ENCODE measurements around the gene SAFB.

DNA sequence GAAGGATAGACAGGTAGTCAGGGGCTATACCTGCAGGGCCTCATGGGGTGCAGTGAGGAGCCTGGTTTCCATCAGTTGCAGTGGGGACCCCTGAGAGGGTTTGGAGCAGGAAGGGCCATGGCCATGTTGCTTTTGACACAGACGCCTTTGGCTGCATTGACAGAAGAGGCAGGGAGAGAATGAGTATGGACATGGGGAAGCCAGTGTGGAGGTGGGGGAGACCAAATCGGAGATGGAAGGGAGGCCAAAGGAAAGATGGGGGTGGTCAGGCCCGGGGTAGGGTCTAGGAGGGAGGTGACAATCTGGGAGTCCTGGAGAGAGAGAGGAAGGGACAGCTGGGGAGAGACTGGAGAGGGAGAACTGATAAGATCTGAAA, 59.2 kb downstream of the SAFB start:
- no peak for TF ChIP-seq HDAC2 (IDR thresholded peaks at IDR 0.05)
- TF ChIP-seq ESRRA (IDR thresholded peaks at IDR 0.05; ENCODE audit: borderline replicate concordance, low read length) = no peak
- TF ChIP-seq RAD21 (conservative IDR thresholded peaks at IDR 0.05 in 1 of 2, IDR thresholded peaks at IDR 0.05 in 1 of 2) = no peak
- TF ChIP-seq POLR2A (IDR thresholded peaks at IDR 0.05; ENCODE audit: low read length) = no peak
- TF ChIP-seq, protein P1, sequence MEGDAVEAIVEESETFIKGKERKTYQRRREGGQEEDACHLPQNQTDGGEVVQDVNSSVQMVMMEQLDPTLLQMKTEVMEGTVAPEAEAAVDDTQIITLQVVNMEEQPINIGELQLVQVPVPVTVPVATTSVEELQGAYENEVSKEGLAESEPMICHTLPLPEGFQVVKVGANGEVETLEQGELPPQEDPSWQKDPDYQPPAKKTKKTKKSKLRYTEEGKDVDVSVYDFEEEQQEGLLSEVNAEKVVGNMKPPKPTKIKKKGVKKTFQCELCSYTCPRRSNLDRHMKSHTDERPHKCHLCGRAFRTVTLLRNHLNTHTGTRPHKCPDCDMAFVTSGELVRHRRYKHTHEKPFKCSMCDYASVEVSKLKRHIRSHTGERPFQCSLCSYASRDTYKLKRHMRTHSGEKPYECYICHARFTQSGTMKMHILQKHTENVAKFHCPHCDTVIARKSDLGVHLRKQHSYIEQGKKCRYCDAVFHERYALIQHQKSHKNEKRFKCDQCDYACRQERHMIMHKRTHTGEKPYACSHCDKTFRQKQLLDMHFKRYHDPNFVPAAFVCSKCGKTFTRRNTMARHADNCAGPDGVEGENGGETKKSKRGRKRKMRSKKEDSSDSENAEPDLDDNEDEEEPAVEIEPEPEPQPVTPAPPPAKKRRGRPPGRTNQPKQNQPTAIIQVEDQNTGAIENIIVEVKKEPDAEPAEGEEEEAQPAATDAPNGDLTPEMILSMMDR (IDR thresholded peaks at IDR 0.05) = no peak
- no peak for TF ChIP-seq BHLHE40 (IDR thresholded peaks at IDR 0.05; ENCODE audit: low read depth, low read length)
- TF ChIP-seq, protein P2, sequence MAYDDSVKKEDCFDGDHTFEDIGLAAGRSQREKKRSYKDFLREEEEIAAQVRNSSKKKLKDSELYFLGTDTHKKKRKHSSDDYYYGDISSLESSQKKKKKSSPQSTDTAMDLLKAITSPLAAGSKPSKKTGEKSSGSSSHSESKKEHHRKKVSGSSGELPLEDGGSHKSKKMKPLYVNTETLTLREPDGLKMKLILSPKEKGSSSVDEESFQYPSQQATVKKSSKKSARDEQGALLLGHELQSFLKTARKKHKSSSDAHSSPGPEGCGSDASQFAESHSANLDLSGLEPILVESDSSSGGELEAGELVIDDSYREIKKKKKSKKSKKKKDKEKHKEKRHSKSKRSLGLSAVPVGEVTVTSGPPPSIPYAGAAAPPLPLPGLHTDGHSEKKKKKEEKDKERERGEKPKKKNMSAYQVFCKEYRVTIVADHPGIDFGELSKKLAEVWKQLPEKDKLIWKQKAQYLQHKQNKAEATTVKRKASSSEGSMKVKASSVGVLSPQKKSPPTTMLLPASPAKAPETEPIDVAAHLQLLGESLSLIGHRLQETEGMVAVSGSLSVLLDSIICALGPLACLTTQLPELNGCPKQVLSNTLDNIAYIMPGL (CRISPR knock-in tag; IDR thresholded peaks at IDR 0.05; ENCODE audit: borderline replicate concordance) = no peak
- no peak for TF ChIP-seq SMC3 (IDR thresholded peaks at IDR 0.05)
- TF ChIP-seq, protein P3, sequence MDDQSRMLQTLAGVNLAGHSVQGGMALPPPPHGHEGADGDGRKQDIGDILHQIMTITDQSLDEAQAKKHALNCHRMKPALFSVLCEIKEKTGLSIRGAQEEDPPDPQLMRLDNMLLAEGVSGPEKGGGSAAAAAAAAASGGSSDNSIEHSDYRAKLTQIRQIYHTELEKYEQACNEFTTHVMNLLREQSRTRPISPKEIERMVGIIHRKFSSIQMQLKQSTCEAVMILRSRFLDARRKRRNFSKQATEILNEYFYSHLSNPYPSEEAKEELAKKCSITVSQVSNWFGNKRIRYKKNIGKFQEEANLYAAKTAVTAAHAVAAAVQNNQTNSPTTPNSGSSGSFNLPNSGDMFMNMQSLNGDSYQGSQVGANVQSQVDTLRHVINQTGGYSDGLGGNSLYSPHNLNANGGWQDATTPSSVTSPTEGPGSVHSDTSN (IDR thresholded peaks at IDR 0.05) = no peak
- TF ChIP-seq RFX5 (IDR thresholded peaks at IDR 0.05) = no peak
- TF ChIP-seq, protein P4, sequence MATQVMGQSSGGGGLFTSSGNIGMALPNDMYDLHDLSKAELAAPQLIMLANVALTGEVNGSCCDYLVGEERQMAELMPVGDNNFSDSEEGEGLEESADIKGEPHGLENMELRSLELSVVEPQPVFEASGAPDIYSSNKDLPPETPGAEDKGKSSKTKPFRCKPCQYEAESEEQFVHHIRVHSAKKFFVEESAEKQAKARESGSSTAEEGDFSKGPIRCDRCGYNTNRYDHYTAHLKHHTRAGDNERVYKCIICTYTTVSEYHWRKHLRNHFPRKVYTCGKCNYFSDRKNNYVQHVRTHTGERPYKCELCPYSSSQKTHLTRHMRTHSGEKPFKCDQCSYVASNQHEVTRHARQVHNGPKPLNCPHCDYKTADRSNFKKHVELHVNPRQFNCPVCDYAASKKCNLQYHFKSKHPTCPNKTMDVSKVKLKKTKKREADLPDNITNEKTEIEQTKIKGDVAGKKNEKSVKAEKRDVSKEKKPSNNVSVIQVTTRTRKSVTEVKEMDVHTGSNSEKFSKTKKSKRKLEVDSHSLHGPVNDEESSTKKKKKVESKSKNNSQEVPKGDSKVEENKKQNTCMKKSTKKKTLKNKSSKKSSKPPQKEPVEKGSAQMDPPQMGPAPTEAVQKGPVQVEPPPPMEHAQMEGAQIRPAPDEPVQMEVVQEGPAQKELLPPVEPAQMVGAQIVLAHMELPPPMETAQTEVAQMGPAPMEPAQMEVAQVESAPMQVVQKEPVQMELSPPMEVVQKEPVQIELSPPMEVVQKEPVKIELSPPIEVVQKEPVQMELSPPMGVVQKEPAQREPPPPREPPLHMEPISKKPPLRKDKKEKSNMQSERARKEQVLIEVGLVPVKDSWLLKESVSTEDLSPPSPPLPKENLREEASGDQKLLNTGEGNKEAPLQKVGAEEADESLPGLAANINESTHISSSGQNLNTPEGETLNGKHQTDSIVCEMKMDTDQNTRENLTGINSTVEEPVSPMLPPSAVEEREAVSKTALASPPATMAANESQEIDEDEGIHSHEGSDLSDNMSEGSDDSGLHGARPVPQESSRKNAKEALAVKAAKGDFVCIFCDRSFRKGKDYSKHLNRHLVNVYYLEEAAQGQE (IDR thresholded peaks at IDR 0.05) = no peak
